Measurements from ENCODE around the gene CTBP1. TPM values are rescaled to one million over a fixed set of nuclear protein-coding genes. Genes with fewer than 3 reads are reported as not detected.

CTBP1 gene
- total and polyA plus RNA-seq, 7 donors = 67.9 to 162 (median 113) TPM

- H3K27me3 ChIP-seq = no peaks in the 10 kb centered on the region
- DNase-seq = no peak
- H3K27ac ChIP-seq = no peak overlapping the region
- peaks cover 17 to 100% (median 61%) of the 10 kb centered on the region in 4 donors for H3K36me3 ChIP-seq
- intact Hi-C loops (cut with DNase I) = no loop called here
- TF ChIP-seq EP300 (IDR thresholded peaks at IDR 0.05) (no peak), POLR2A (IDR thresholded peaks at IDR 0.05) (no peak), POLR2AphosphoS5 (IDR thresholded peaks at IDR 0.05) (no peak)
- TF ChIP-seq, protein P1, sequence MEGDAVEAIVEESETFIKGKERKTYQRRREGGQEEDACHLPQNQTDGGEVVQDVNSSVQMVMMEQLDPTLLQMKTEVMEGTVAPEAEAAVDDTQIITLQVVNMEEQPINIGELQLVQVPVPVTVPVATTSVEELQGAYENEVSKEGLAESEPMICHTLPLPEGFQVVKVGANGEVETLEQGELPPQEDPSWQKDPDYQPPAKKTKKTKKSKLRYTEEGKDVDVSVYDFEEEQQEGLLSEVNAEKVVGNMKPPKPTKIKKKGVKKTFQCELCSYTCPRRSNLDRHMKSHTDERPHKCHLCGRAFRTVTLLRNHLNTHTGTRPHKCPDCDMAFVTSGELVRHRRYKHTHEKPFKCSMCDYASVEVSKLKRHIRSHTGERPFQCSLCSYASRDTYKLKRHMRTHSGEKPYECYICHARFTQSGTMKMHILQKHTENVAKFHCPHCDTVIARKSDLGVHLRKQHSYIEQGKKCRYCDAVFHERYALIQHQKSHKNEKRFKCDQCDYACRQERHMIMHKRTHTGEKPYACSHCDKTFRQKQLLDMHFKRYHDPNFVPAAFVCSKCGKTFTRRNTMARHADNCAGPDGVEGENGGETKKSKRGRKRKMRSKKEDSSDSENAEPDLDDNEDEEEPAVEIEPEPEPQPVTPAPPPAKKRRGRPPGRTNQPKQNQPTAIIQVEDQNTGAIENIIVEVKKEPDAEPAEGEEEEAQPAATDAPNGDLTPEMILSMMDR (IDR thresholded peaks at IDR 0.05) = no peak
- H3K4me3 ChIP-seq = no peak overlapping the region
- H3K9me3 ChIP-seq = no peaks in the 10 kb centered on the region
- peaks cover 0 to 27% (median 13%) of the 10 kb centered on the region in 4 donors for H3K4me1 ChIP-seq
- 97 to 98% methylated on average over 22 of the region's 22 CpGs for WGBS, 2 donors
Measured at GRCh38 chr4:1230316-1230715, 18.6 kb downstream of the CTBP1 start.

- Histone ChIP-seq H3K27ac (no peak overlapping the region), H3K4me3 (no peak overlapping the region), H3K36me3 (peaks cover 28 to 100% (median 63%) of the 10 kb centered on the region in 4 donors), H3K4me1 (peaks cover 0 to 16% (median 8%) of the 10 kb centered on the region in 4 donors), H3K27me3 (no peaks in the 10 kb centered on the region), H3K9me3 (no peaks in the 10 kb centered on the region)
- TF ChIP-seq EP300 (IDR thresholded peaks at IDR 0.05) (no peak), POLR2A (IDR thresholded peaks at IDR 0.05) (no peak), POLR2AphosphoS5 (IDR thresholded peaks at IDR 0.05) (no peak)
- TF ChIP-seq, protein P1 (IDR thresholded peaks at IDR 0.05) = no peak
- DNase-seq = no peak
- 96% methylated on average over 27 of the region's 27 CpGs for WGBS, 2 donors
- intact Hi-C loops (cut with DNase I) = no loop called here
Measured at GRCh38 chr4:1229117-1229849, 19.6 kb downstream of the CTBP1 start.

DNA sequence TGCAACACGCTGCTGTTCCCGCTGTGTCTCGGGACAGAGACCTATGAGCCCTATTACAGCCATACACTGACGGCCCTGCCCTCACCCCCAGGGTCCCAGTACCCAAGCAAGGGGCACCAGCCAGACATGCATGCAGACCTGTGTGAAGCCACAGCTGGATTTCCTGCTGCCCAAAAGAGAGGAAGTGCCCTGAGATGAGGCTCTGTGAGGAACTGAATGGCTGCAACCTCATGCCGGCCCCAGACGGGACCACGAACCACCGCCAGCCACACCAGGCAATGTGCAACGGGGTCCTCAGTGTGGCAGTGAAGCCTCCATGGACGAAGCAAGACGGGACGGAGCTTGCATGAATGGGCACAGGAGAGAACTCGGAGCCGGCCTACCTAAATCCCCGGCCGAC is 21.1 kb downstream of the CTBP1 start:
- Histone ChIP-seq H3K4me3 (no peak overlapping the region), H3K27me3 (no peaks in the 10 kb centered on the region), H3K27ac (no peak overlapping the region), H3K4me1 (peaks cover 0 to 3% (median 0%) of the 10 kb centered on the region in 4 donors), H3K36me3 (peaks cover 36 to 100% (median 75%) of the 10 kb centered on the region in 4 donors), H3K9me3 (no peaks in the 10 kb centered on the region)
- 85 to 93% methylated on average over 16 of the region's 16 CpGs for WGBS, 2 donors
- intact Hi-C loops (cut with DNase I) = no loop called here
- no peak for TF ChIP-seq POLR2AphosphoS5 (IDR thresholded peaks at IDR 0.05)
- TF ChIP-seq POLR2A (IDR thresholded peaks at IDR 0.05) = no peak
- no peak for TF ChIP-seq EP300 (IDR thresholded peaks at IDR 0.05)
- TF ChIP-seq, protein P1 (IDR thresholded peaks at IDR 0.05) = no peak
- no peak for DNase-seq

- 91 to 92% methylated on average over 16 of the region's 16 CpGs for WGBS, 2 donors
- H3K27ac ChIP-seq = no peak overlapping the region
- no peaks in the 10 kb centered on the region for H3K9me3 ChIP-seq
- no peak overlapping the region for H3K4me3 ChIP-seq
- peaks cover 36 to 100% (median 81%) of the 10 kb centered on the region in 4 donors for H3K36me3 ChIP-seq
- no peaks in the 10 kb centered on the region for H3K4me1 ChIP-seq
- no peak for DNase-seq
- TF ChIP-seq EP300 (IDR thresholded peaks at IDR 0.05) (no peak), POLR2AphosphoS5 (IDR thresholded peaks at IDR 0.05) (no peak), POLR2A (IDR thresholded peaks at IDR 0.05) (no peak)
- TF ChIP-seq, protein P1 (IDR thresholded peaks at IDR 0.05) = no peak
- intact Hi-C loops (cut with DNase I) = no loop called here
- H3K27me3 ChIP-seq = no peaks in the 10 kb centered on the region
Measured at GRCh38 chr4:1226598-1226997, 22.3 kb downstream of the CTBP1 start.
